GM12878 (cell line): Measurements from ENCODE around the gene EIF4E2. TPM values are rescaled to one million over a fixed set of nuclear protein-coding genes. Genes with fewer than 3 reads are reported as not detected.

Source experiments
- ATAC-seq: fragments of 200-7000 bp; cut with Tn5 transposase; 3 replicates; pipeline ENCODE4 v1.9.1; 2020; ENCODE audit warnings: mild to moderate bottlenecking, moderate library complexity
- BruUV-seq: library from RNA; stranded (reverse); fragments of 400-500 nt; replicated peaks from 2 replicates; lab custom pipeline; 2021; lab: Mats Ljungman, UMichigan
- CTCF ChIA-PET: fragments of 300-600 bp; sonication (Branson Sonifier 250); formaldehyde crosslinking; extraction: SDS; loops from one replicate; lab custom pipeline; 2021; ENCODE audit warnings: inconsistent platforms; lab: Yijun Ruan, JAX
- POLR2A ChIA-PET: fragments of 350-600 bp; formaldehyde crosslinking; extraction: SDS; loops from one replicate; lab custom pipeline; 2021; ENCODE audit warnings: inconsistent platforms; lab: Charles Lee
- RAD21 ChIA-PET: fragments of 300-600 bp; sonication (Branson Sonifier 250); formaldehyde crosslinking; loops from one replicate; lab custom pipeline; 2023; ENCODE audit warnings: antibody characterized with exemption; ENCODE audit not compliant: unreplicated experiment; lab: Charles Lee
- SMC1A ChIA-PET: fragments of 300-600 bp; sonication (Branson Sonifier 250); formaldehyde crosslinking; loops from one replicate; lab custom pipeline; 2023; ENCODE audit not compliant: unreplicated experiment, uncharacterized antibody; lab: Charles Lee
- DNase-seq: peaks from one replicate; pipeline ENCODE4 v3.0.0-alpha.2; 2011; ENCODE audit warnings: low read depth, low spot score
- FAIRE-seq: peaks from 3 replicates; lab custom pipeline; 2011; peaks lifted over from hg19 to GRCh38; lab: Jason Lieb, UNC
- H2AFZ ChIP-seq: 2 replicates; pipeline ENCODE4 v1.6.0; 2011; ENCODE audit warnings: low read depth, low read length, control low read depth; ENCODE audit not compliant: control insufficient read depth
- H3K27ac ChIP-seq: 2 replicates; pipeline ENCODE4 v1.5.1; 2011; ENCODE audit warnings: control low read depth; ENCODE audit not compliant: control insufficient read depth, insufficient read depth
- H3K27me3 ChIP-seq, 2 experiments: replicated peaks in 1 of 2; 2 replicates each; pipeline versions ENCODE4 v1.6.0 to v1.6.1; 2011; ENCODE audit warnings: low read length in 1 of 2; ENCODE audit not compliant: control insufficient read depth in 2 of 2, insufficient read depth in 2 of 2
- H3K36me3 ChIP-seq, 2 experiments: 2 replicates each; pipeline ENCODE4 v1.5.1; 2011; ENCODE audit warnings: low read length in 1 of 2; ENCODE audit not compliant: control insufficient read depth in 2 of 2, insufficient read depth in 2 of 2
- H3K4me1 ChIP-seq: 2 replicates; pipeline ENCODE4 v1.6.1; 2011; ENCODE audit warnings: mild to moderate bottlenecking, low read length, moderate library complexity, mixed read lengths; ENCODE audit not compliant: control insufficient read depth, insufficient read depth
- H3K4me2 ChIP-seq: 2 replicates; pipeline ENCODE4 v1.6.0; 2011; ENCODE audit warnings: control low read depth; ENCODE audit not compliant: control insufficient read depth, insufficient read depth
- H3K4me3 ChIP-seq: fragments of 200-600 bp; sonication (generic); 2 replicates; pipeline ENCODE4 v1.5.1; 2016
- H3K79me2 ChIP-seq: 2 replicates; pipeline ENCODE4 v1.6.0; 2011; ENCODE audit warnings: low read length; ENCODE audit not compliant: control insufficient read depth, insufficient read depth
- H3K9ac ChIP-seq: 2 replicates; pipeline ENCODE4 v1.8.0; 2011; ENCODE audit warnings: low read length, control low read depth, mixed read lengths; ENCODE audit not compliant: control insufficient read depth, insufficient read depth
- H3K9me3 ChIP-seq: replicated peaks from 3 replicates; pipeline ENCODE4 v1.5.1; 2011; ENCODE audit warnings: mild to moderate bottlenecking, low read length; ENCODE audit not compliant: control insufficient read depth, insufficient read depth
- H4K20me1 ChIP-seq: 2 replicates; pipeline ENCODE4 v1.6.0; 2011; ENCODE audit not compliant: control insufficient read depth, insufficient read depth
- EZH2 ChIP-seq: IDR thresholded peaks from 2 replicates; pipeline ENCODE4 v1.6.1; 2012; ENCODE audit warnings: low read depth, mild to moderate bottlenecking, control low read depth, inconsistent platforms, low read length, borderline replicate concordance; ENCODE audit not compliant: control insufficient read depth
- RAD21 ChIP-seq: IDR thresholded peaks from 2 replicates; pipeline ENCODE4 v1.6.1; 2011; ENCODE audit warnings: mild to moderate bottlenecking, low read depth, low read length, moderate library complexity; ENCODE audit not compliant: insufficient read depth
- SMC3 ChIP-seq: IDR thresholded peaks from 2 replicates; pipeline ENCODE4 v1.6.1; 2011; ENCODE audit warnings: low read length, improper control_type of control experiment, borderline replicate concordance
- YY1 ChIP-seq: IDR thresholded peaks from 2 replicates; pipeline ENCODE4 v1.6.1; 2011; ENCODE audit warnings: low read depth, mild to moderate bottlenecking, low read length
- WGBS: methylation state at CpG from one replicate; pipeline ENCODE4 v1.1.6; 2016; ENCODE audit warnings: low lambda C conversion rate; ENCODE audit not compliant: insufficient replicate concordance, insufficient coverage; ENCODE audit errors: missing lambda C conversion rate; 5-methylcytosine and 5-hydroxymethylcytosine counted together
- in situ Hi-C: fragments of 300-500 bp; cut with MboI; formaldehyde crosslinking; loops from 9 replicates; pipeline ENCODE4 v1.14.3; 2018; ENCODE audit warnings: mixed read lengths
- intact Hi-C: fragments of 100-400 bp; cut with micrococcal nuclease; formaldehyde crosslinking; loops from one replicate; pipeline ENCODE4 v1.14.2; 2022; ENCODE audit not compliant: unreplicated experiment
- polyA plus RNA-seq, 11 experiments: library from polyadenylated mRNA; depleted of rRNA in 4 of 11; unstranded in 6 of 11; stranded (reverse) in 5 of 11; fragments of >200 nt; fragmentation: Nextera tagmentation in 4 of 11; fragmentation: Illumina TruSeq in 1 of 11; extraction: Ambion mirVana in 4 of 11; extraction: Trizol in 1 of 11; gene quantifications; 1 replicate in 1 of 11; 2 replicates in 10 of 11; pipeline versions ENCODE4 v1.2.1 to v1.2.3, GENCODE V29; 2011 to 2016; ENCODE audit warnings: inconsistent platforms in 2 of 11, missing spikeins in 2 of 11, low read depth in 1 of 11
- total RNA-seq, 4 experiments: library from RNA; depleted of rRNA in 3 of 4; stranded (reverse); fragments of >200 nt in 3 of 4; fragmentation: Illumina TruSeq in 1 of 4; extraction: Trizol in 1 of 4; gene quantifications; 2 replicates each; pipeline versions ENCODE4 v1.2.1 to v1.2.3, GENCODE V29; 2013 to 2021
- TF ChIP-seq, protein P1 (sequence below), 3 experiments: IDR thresholded peaks in 2 of 3; conservative IDR thresholded peaks in 1 of 3; 2 replicates each; pipeline ENCODE4 v1.5.1; 2011; ENCODE audit warnings: low read depth in 3 of 3, low read length in 3 of 3, mild to moderate bottlenecking in 3 of 3, control low read depth in 2 of 3, moderate library complexity in 2 of 3, inconsistent platforms in 1 of 3, mixed read lengths in 1 of 3; ENCODE audit not compliant: control insufficient read depth in 2 of 3, insufficient read depth in 1 of 3; ENCODE audit errors: extremely low read depth in 1 of 3
- TF ChIP-seq, protein P2 (sequence below): IDR thresholded peaks from 2 replicates; pipeline ENCODE4 v1.6.1; 2011; ENCODE audit warnings: low read depth, mild to moderate bottlenecking, low read length, moderate library complexity, borderline replicate concordance; ENCODE audit errors: extremely low read depth

EIF4E2 gene
- total and polyA plus RNA-seq, 10 of the 15 experiments (the other 5 are each of a cell fraction or from before 2014, with no cell fraction given), result 56.1 to 158 (median 110) TPM

DNA sequence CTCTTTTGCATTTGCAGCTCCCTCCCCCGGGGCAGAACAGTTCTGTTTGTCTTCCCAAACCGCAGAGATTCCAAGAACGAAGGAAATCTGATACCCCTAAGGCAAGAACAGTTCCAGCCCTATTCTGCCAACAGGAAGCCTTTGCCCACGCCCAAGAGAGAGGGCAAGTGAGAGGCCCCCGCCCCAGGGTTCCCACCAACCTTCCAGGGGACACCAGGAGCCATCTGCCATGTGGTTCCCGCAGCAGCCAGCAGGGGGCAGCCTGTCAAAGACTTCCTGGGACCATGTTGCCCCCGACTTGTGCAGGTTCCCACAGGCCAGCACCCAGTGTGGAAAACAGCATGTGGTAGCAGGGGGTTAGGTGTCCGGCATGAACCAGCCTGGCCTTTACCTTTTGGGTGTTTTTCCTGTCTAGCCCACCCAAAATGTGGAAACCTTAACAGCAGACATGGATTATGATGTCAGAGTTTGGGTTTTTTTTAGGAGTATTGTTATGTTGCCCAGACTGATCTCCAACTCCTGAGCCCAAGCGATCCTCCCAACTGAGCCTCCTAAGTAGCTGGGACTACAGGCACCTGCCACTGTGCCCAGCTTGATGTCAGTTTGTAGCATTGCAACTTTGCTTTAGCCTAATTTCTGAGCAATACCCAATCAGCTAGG, 61.2 kb downstream of the EIF4E2 start:
- WGBS, result 13% methylated on average over 9 of the region's 9 CpGs
- in situ Hi-C loops (no loop called here), intact Hi-C loops (no loop called here)
- POLR2A ChIA-PET, result no interaction called here
- no peak overlapping the region for H3K4me3 ChIP-seq
- FAIRE-seq, result no peak
- H4K20me1 ChIP-seq, result no peaks in the 10 kb centered on the region
- H3K4me1 ChIP-seq, result no peaks in the 10 kb centered on the region
- TF ChIP-seq YY1 (peak; percentile 60; the same call in 1 of the 2 replicates), SMC3 (peak; percentile 45; the same call in 1 of the 2 replicates), EZH2 (no peak), RAD21 (peak; percentile 49)
- TF ChIP-seq, protein P1, sequence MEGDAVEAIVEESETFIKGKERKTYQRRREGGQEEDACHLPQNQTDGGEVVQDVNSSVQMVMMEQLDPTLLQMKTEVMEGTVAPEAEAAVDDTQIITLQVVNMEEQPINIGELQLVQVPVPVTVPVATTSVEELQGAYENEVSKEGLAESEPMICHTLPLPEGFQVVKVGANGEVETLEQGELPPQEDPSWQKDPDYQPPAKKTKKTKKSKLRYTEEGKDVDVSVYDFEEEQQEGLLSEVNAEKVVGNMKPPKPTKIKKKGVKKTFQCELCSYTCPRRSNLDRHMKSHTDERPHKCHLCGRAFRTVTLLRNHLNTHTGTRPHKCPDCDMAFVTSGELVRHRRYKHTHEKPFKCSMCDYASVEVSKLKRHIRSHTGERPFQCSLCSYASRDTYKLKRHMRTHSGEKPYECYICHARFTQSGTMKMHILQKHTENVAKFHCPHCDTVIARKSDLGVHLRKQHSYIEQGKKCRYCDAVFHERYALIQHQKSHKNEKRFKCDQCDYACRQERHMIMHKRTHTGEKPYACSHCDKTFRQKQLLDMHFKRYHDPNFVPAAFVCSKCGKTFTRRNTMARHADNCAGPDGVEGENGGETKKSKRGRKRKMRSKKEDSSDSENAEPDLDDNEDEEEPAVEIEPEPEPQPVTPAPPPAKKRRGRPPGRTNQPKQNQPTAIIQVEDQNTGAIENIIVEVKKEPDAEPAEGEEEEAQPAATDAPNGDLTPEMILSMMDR (IDR thresholded peaks at IDR 0.05 in 2 of 3, conservative IDR thresholded peaks at IDR 0.05 in 1 of 3; ENCODE audit: control insufficient read depth in 2 of 3, extremely low read depth in 1 of 3, insufficient read depth in 1 of 3, low read depth in 3 of 3, low read length in 3 of 3), result peak; percentile 69 to 94 (median 92)
- TF ChIP-seq, protein P2, sequence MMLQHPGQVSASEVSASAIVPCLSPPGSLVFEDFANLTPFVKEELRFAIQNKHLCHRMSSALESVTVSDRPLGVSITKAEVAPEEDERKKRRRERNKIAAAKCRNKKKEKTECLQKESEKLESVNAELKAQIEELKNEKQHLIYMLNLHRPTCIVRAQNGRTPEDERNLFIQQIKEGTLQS, result no peak
- TF ChIP-seq, all 136 proteins: peak for 4
- BruUV-seq, result no TSS peak
- RAD21 ChIA-PET, result no interaction called here
- Histone ChIP-seq H3K9ac (no peak overlapping the region), H3K4me2 (no peak overlapping the region), H3K27ac (no peak overlapping the region), H3K79me2 (no peaks in the 10 kb centered on the region), H3K27me3 (no peaks in the 10 kb centered on the region), H2AFZ (no peak overlapping the region), H3K36me3 (no peaks in the 10 kb centered on the region), H3K9me3 (no peaks in the 10 kb centered on the region)
- CTCF ChIA-PET, result interaction anchor here (0.6 to 1.7 kb wide), 10 partner anchors 27 to 807 kb away, joined by 3 to 5 read pairs (median 3); no protein-coding TSS in a partner anchor
- ATAC-seq (peak; percentile 90), DNase-seq (no peak)
- SMC1A ChIA-PET, result no interaction called here
